HUES48 (cell line): ENCODE results near the gene RXRA.

ENCODE experiments used
- H3K27ac ChIP-seq: one replicate; pipeline ENCODE4 v1.7.0; 2013; ENCODE audit warnings: low read depth, low read length, inconsistent platforms
- H3K27me3 ChIP-seq: 2 replicates; pipeline ENCODE4 v1.6.1; 2013; ENCODE audit warnings: mild to moderate bottlenecking, low read length; ENCODE audit not compliant: control insufficient read depth, insufficient read depth
- H3K36me3 ChIP-seq: 2 replicates; pipeline ENCODE4 v1.6.1; 2013; ENCODE audit warnings: low read length; ENCODE audit not compliant: control insufficient read depth, insufficient read depth
- H3K4me1 ChIP-seq: 2 replicates; pipeline ENCODE4 v1.6.1; 2013; ENCODE audit warnings: mild to moderate bottlenecking, low read length; ENCODE audit not compliant: control insufficient read depth, insufficient read depth
- H3K4me3 ChIP-seq: 2 replicates; pipeline ENCODE4 v1.5.1; 2013; ENCODE audit warnings: mild to moderate bottlenecking, low read depth, low read length
- H3K9ac ChIP-seq: 2 replicates; pipeline ENCODE4 v1.6.1; 2013; ENCODE audit warnings: mild to moderate bottlenecking, low read depth, low read length, moderate library complexity
- H3K9me3 ChIP-seq: 2 replicates; pipeline ENCODE4 v1.6.1; 2013; ENCODE audit warnings: low read length; ENCODE audit not compliant: control insufficient read depth, insufficient read depth

The RXRA gene

GRCh38 chr9:134350416-134350994 is 24.2 kb downstream of the RXRA start:
- Histone ChIP-seq H3K9ac (no peak overlapping the region), H3K36me3 (no peaks in the 10 kb centered on the region), H3K27ac (no peak overlapping the region), H3K9me3 (no peaks in the 10 kb centered on the region), H3K27me3 (no peaks in the 10 kb centered on the region), H3K4me3 (no peak overlapping the region), H3K4me1 (peaks cover 7% of the 10 kb centered on the region; the same call in 1 of the 2 replicates)

- no peaks in the 10 kb centered on the region for H3K9me3 ChIP-seq
- H3K36me3 ChIP-seq, result no peaks in the 10 kb centered on the region
- H3K27me3 ChIP-seq, result no peaks in the 10 kb centered on the region
- H3K4me3 ChIP-seq, result no peak overlapping the region
- no peak overlapping the region for H3K27ac ChIP-seq
- no peak overlapping the region for H3K9ac ChIP-seq
- H3K4me1 ChIP-seq, result peaks cover 7% of the 10 kb centered on the region; the same call in 1 of the 2 replicates
These were observed 25.4 kb downstream of the RXRA start for GRCh38 chr9:134351606-134352176.

GRCh38 chr9:134352247-134352933 is 26.1 kb downstream of the RXRA start:
- no peak overlapping the region for H3K9ac ChIP-seq
- H3K36me3 ChIP-seq, result no peaks in the 10 kb centered on the region
- H3K27me3 ChIP-seq, result no peaks in the 10 kb centered on the region
- no peak overlapping the region for H3K4me3 ChIP-seq
- H3K27ac ChIP-seq, result no peak overlapping the region
- no peaks in the 10 kb centered on the region for H3K9me3 ChIP-seq
- H3K4me1 ChIP-seq, result peaks cover 7% of the 10 kb centered on the region; the same call in 1 of the 2 replicates

- Histone ChIP-seq H3K9me3 (no peaks in the 10 kb centered on the region), H3K9ac (no peak overlapping the region), H3K27me3 (no peaks in the 10 kb centered on the region), H3K4me3 (no peak overlapping the region), H3K27ac (no peak overlapping the region), H3K4me1 (peaks cover 7% of the 10 kb centered on the region; the same call in 1 of the 2 replicates), H3K36me3 (no peaks in the 10 kb centered on the region)
These were observed 27.3 kb downstream of the RXRA start for GRCh38 chr9:134353539-134353938.

- Histone ChIP-seq H3K36me3 (no peaks in the 10 kb centered on the region), H3K27ac (no peak overlapping the region), H3K9ac (no peak overlapping the region), H3K9me3 (no peaks in the 10 kb centered on the region), H3K27me3 (no peaks in the 10 kb centered on the region), H3K4me1 (peaks cover 7% of the 10 kb centered on the region; the same call in 1 of the 2 replicates), H3K4me3 (no peak overlapping the region)
These were observed 28.9 kb downstream of the RXRA start for GRCh38 chr9:134355158-134355557.

GRCh38 chr9:134355561-134356279 is 29.5 kb downstream of the RXRA start:
- H3K9me3 ChIP-seq, result no peaks in the 10 kb centered on the region
- H3K4me1 ChIP-seq, result 0 out of 2 replicates have a peak, but pooled peaks cover 1% of the 10 kb centered on the region
- H3K27ac ChIP-seq, result no peak overlapping the region
- H3K4me3 ChIP-seq, result no peak overlapping the region
- no peaks in the 10 kb centered on the region for H3K36me3 ChIP-seq
- H3K27me3 ChIP-seq, result no peaks in the 10 kb centered on the region
- H3K9ac ChIP-seq, result no peak overlapping the region

- Histone ChIP-seq H3K9me3 (no peaks in the 10 kb centered on the region), H3K9ac (no peak overlapping the region), H3K27me3 (no peaks in the 10 kb centered on the region), H3K36me3 (no peaks in the 10 kb centered on the region), H3K4me1 (no peaks in the 10 kb centered on the region), H3K4me3 (no peak overlapping the region), H3K27ac (no peak overlapping the region)
These were observed 30.5 kb downstream of the RXRA start for GRCh38 chr9:134356496-134357470.

- H3K27ac ChIP-seq, result no peak overlapping the region
- no peak overlapping the region for H3K9ac ChIP-seq
- H3K27me3 ChIP-seq, result no peaks in the 10 kb centered on the region
- no peak overlapping the region for H3K4me3 ChIP-seq
- H3K36me3 ChIP-seq, result no peaks in the 10 kb centered on the region
- H3K9me3 ChIP-seq, result no peaks in the 10 kb centered on the region
- H3K4me1 ChIP-seq, result no peaks in the 10 kb centered on the region
These were observed 31.4 kb downstream of the RXRA start for GRCh38 chr9:134357631-134358025.

- no peak overlapping the region for H3K4me3 ChIP-seq
- no peaks in the 10 kb centered on the region for H3K9me3 ChIP-seq
- no peaks in the 10 kb centered on the region for H3K4me1 ChIP-seq
- no peaks in the 10 kb centered on the region for H3K36me3 ChIP-seq
- no peaks in the 10 kb centered on the region for H3K27me3 ChIP-seq
- H3K27ac ChIP-seq, result no peak overlapping the region
- H3K9ac ChIP-seq, result no peak overlapping the region
These were observed 31.9 kb downstream of the RXRA start for GRCh38 chr9:134358026-134358661.
